ENCODE results near the gene DENND5B. TPM values are rescaled to one million over a fixed set of nuclear protein-coding genes. Genes with fewer than 3 reads are reported as not detected.

DENND5B gene
- total and polyA plus RNA-seq, 4 donors = 4.5 to 23.1 (median 9.3) TPM

- 88% methylated on average over 2 of the region's 2 CpGs for WGBS
- no peak overlapping the region for H3K4me3 ChIP-seq (ENCODE audit: low read depth in 1 of 3, low read length in 3 of 3)
- H3K27me3 ChIP-seq (ENCODE audit: control insufficient read depth in 4 of 4, insufficient read depth in 4 of 4, low read length in 3 of 4) = no peaks in the 10 kb centered on the region
- H3K4me1 ChIP-seq (ENCODE audit: control insufficient read depth in 4 of 4, insufficient read depth in 4 of 4, low read length in 3 of 4) = peaks cover 0 to 7% (median 0%) of the 10 kb centered on the region in 4 donors
- DNase-seq (ENCODE audit: low spot score) = no peak
- H3K9ac ChIP-seq (ENCODE audit: low read depth in 1 of 2, low read length in 2 of 2) = no peak overlapping the region
- no peak overlapping the region for H3K27ac ChIP-seq (ENCODE audit: low read depth in 1 of 2, low read length in 2 of 2)
- no peak for TF ChIP-seq EGR1 (IDR thresholded peaks at IDR 0.05; ENCODE audit: low read depth in 2 of 2)
- TF ChIP-seq, protein P1, sequence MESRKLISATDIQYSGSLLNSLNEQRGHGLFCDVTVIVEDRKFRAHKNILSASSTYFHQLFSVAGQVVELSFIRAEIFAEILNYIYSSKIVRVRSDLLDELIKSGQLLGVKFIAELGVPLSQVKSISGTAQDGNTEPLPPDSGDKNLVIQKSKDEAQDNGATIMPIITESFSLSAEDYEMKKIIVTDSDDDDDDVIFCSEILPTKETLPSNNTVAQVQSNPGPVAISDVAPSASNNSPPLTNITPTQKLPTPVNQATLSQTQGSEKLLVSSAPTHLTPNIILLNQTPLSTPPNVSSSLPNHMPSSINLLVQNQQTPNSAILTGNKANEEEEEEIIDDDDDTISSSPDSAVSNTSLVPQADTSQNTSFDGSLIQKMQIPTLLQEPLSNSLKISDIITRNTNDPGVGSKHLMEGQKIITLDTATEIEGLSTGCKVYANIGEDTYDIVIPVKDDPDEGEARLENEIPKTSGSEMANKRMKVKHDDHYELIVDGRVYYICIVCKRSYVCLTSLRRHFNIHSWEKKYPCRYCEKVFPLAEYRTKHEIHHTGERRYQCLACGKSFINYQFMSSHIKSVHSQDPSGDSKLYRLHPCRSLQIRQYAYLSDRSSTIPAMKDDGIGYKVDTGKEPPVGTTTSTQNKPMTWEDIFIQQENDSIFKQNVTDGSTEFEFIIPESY (IDR thresholded peaks at IDR 0.05) = no peak
- TF ChIP-seq NR2F2 (IDR thresholded peaks at IDR 0.05) = no peak
- TF ChIP-seq GABPA (IDR thresholded peaks at IDR 0.05 in 1 of 2, conservative IDR thresholded peaks at IDR 0.05 in 1 of 2) = no peak
- no peak for TF ChIP-seq RAD21 (IDR thresholded peaks at IDR 0.05)
- TF ChIP-seq, protein P2, sequence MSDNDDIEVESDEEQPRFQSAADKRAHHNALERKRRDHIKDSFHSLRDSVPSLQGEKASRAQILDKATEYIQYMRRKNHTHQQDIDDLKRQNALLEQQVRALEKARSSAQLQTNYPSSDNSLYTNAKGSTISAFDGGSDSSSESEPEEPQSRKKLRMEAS (IDR thresholded peaks at IDR 0.05) = no peak
- no peak for TF ChIP-seq RXRA (IDR thresholded peaks at IDR 0.05)
- TF ChIP-seq CTCF (IDR thresholded peaks at IDR 0.05; ENCODE audit: low read depth, low read length, missing input control) = no peak
- TF ChIP-seq HNF4G (IDR thresholded peaks at IDR 0.05) = no peak
- no peak for TF ChIP-seq TAF1 (conservative IDR thresholded peaks at IDR 0.05)
- no peak for TF ChIP-seq FOXA1 (IDR thresholded peaks at IDR 0.05)
- H3K9me3 ChIP-seq (ENCODE audit: control insufficient read depth in 4 of 4, low read length in 3 of 4) = no peaks in the 10 kb centered on the region
- peaks cover 0 to 11% (median 5%) of the 10 kb centered on the region in 4 donors for H3K36me3 ChIP-seq (ENCODE audit: control insufficient read depth in 4 of 4, insufficient read depth in 3 of 4, low read depth in 1 of 4, low read length in 3 of 4)
These were observed 96.5 kb downstream of the DENND5B start for GRCh38 chr12:31494455-31494854.

DNA sequence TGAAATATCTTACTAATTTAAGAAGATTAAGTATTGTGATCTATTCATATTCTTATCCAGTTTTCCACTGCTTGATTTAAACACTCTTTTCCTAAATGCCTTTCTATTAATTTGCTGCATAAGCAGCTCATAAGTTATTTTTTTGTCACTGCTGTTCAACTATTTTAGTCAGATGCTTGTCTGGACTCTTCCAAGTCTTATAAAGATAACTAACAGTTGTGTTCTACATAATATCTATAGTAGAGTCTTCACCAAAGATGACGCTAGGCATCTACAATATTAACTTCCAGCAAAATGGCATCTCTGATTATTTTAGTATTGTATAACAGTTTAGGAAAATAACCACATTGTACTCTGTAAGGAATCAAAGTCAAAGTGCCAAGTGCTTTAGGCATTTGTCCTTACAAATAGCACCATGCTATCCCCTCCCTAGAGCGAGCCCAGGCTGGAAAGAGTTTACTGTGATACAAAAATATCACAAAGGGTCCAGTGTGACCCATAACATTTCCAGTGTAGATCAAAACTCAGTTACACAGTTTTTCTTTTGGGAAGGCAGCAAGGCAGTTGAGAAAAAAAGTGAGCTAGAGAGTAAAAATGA lies 98.2 kb downstream of the DENND5B start:
- peaks cover 0 to 2% (median 0%) of the 10 kb centered on the region in 4 donors for H3K4me1 ChIP-seq (ENCODE audit: control insufficient read depth in 4 of 4, insufficient read depth in 4 of 4, low read length in 3 of 4)
- H3K27ac ChIP-seq (ENCODE audit: low read depth in 1 of 2, low read length in 2 of 2) = no peak overlapping the region
- H3K9me3 ChIP-seq (ENCODE audit: control insufficient read depth in 4 of 4, low read length in 3 of 4) = no peaks in the 10 kb centered on the region
- no peak for DNase-seq (ENCODE audit: low spot score)
- peaks cover 0 to 17% (median 5%) of the 10 kb centered on the region in 4 donors for H3K36me3 ChIP-seq (ENCODE audit: control insufficient read depth in 4 of 4, insufficient read depth in 3 of 4, low read depth in 1 of 4, low read length in 3 of 4)
- H3K9ac ChIP-seq (ENCODE audit: low read depth in 1 of 2, low read length in 2 of 2) = no peak overlapping the region
- H3K4me3 ChIP-seq (ENCODE audit: low read depth in 1 of 3, low read length in 3 of 3) = no peak overlapping the region
- TF ChIP-seq NR2F2 (IDR thresholded peaks at IDR 0.05) = no peak
- H3K27me3 ChIP-seq (ENCODE audit: control insufficient read depth in 4 of 4, insufficient read depth in 4 of 4, low read length in 3 of 4) = no peaks in the 10 kb centered on the region
- 97% methylated on average over 2 of the region's 2 CpGs for WGBS

DNA sequence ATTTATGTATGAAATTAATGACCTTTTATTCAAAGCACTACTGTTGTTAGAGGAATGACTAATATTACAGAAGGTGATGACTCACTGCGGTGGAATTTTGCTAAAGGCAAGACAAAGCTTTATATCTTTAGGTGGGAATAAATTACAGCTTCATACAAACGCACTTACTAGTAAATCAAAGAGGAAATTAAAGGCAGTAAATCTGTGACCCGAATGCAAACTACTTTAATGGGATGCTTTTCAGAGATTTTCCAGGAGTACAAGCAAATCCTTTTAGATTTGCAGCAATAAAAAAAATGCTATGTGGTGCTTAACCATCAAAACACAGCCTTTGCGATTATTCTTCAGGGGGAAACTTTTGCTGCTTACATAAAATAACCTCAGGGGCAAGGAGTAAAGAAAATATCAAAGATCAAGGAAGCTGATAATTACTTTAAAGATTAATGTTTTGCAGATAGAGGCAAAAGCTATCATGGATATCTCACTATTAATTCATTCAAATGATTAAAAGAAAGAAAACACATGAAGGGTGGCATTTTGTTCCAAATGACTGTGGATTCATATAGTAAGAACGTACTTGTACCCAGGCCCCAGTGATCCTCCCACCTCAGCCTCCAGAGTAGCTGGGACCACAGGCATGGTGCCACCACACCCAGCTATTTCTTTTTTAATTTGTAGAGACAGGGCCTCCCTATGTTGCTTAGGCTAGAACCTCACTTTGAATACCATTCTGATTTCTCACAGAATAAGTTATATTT lies 98.9 kb downstream of the DENND5B start:
- DNase-seq (ENCODE audit: low spot score) = no peak
- Histone ChIP-seq H3K27me3 (ENCODE audit: control insufficient read depth in 4 of 4, insufficient read depth in 4 of 4, low read length in 3 of 4) (no peaks in the 10 kb centered on the region), H3K9ac (ENCODE audit: low read depth in 1 of 2, low read length in 2 of 2) (no peak overlapping the region)

More for the DNA sequence above, 98.9 kb downstream of the DENND5B start:
- H3K9me3 ChIP-seq (ENCODE audit: control insufficient read depth in 4 of 4, low read length in 3 of 4) = no peaks in the 10 kb centered on the region
- 84% methylated on average over 5 of the region's 5 CpGs for WGBS
- TF ChIP-seq NR2F2 (IDR thresholded peaks at IDR 0.05) = no peak
- TF ChIP-seq FOXA2 (IDR thresholded peaks at IDR 0.05) = no peak
- no peak for TF ChIP-seq GABPA (IDR thresholded peaks at IDR 0.05 in 1 of 2, conservative IDR thresholded peaks at IDR 0.05 in 1 of 2)
- TF ChIP-seq HNF4G (IDR thresholded peaks at IDR 0.05) = no peak
- TF ChIP-seq TAF1 (conservative IDR thresholded peaks at IDR 0.05) = no peak
- TF ChIP-seq RAD21 (IDR thresholded peaks at IDR 0.05) = no peak
- TF ChIP-seq REST (IDR thresholded peaks at IDR 0.05) = no peak
- TF ChIP-seq CTCF (IDR thresholded peaks at IDR 0.05; ENCODE audit: low read depth, low read length, missing input control) = no peak
- no peak for TF ChIP-seq FOXA1 (IDR thresholded peaks at IDR 0.05)
- TF ChIP-seq, protein P2 (IDR thresholded peaks at IDR 0.05) = no peak
- H3K4me1 ChIP-seq (ENCODE audit: control insufficient read depth in 4 of 4, insufficient read depth in 4 of 4, low read length in 3 of 4) = peaks cover 0 to 3% (median 1%) of the 10 kb centered on the region in 4 donors
- H3K27ac ChIP-seq (ENCODE audit: low read depth in 1 of 2, low read length in 2 of 2) = no peak overlapping the region
- H3K4me3 ChIP-seq (ENCODE audit: low read depth in 1 of 3, low read length in 3 of 3) = no peak overlapping the region
- peaks cover 0 to 18% (median 5%) of the 10 kb centered on the region in 4 donors for H3K36me3 ChIP-seq (ENCODE audit: control insufficient read depth in 4 of 4, insufficient read depth in 3 of 4, low read depth in 1 of 4, low read length in 3 of 4)

Data from liver (tissue), 9 donors.